OCI-LY7 (cell line): ENCODE data around the gene MPDZ. TPM values are rescaled to one million over a fixed set of nuclear protein-coding genes. Genes with fewer than 3 reads are reported as not detected.

Experiments used
- BruUV-seq: library from RNA; stranded (reverse); fragments of 400-500 nt; replicated peaks from 2 replicates; lab custom pipeline; 2021; lab: Mats Ljungman, UMichigan
- CTCF ChIA-PET: fragments of 300-600 bp; sonication (Branson Sonifier 250); formaldehyde crosslinking; loops from one replicate; lab custom pipeline; 2022; ENCODE audit warnings: antibody characterized with exemption; ENCODE audit not compliant: unreplicated experiment; lab: Charles Lee
- POLR2A ChIA-PET: fragments of 300-600 bp; sonication (Branson Sonifier 250); formaldehyde crosslinking; loops from one replicate; lab custom pipeline; 2022; ENCODE audit warnings: antibody characterized with exemption; lab: Charles Lee
- DNase-seq: peaks from one replicate; pipeline ENCODE4 v3.0.0-alpha.2; 2015; ENCODE audit warnings: low spot score
- H2AFZ ChIP-seq: fragments of 200-600 bp; sonication (generic), shearing (Covaris generic); 2 replicates; pipeline ENCODE4 v1.6.1; 2014; ENCODE audit warnings: mild to moderate bottlenecking, antibody characterized with exemption, low read length, moderate library complexity
- H3K27ac ChIP-seq: fragments of 200-600 bp; sonication (generic); 2 replicates; pipeline ENCODE4 v1.5.1; 2014; ENCODE audit warnings: mixed run types, low read depth, mild to moderate bottlenecking, moderate library complexity, low read length, inconsistent platforms; ENCODE audit not compliant: poor library complexity, severe bottlenecking
- H3K36me3 ChIP-seq: fragments of 200-600 bp; sonication (generic); 2 replicates; pipeline ENCODE4 v1.6.1; 2014; ENCODE audit warnings: mild to moderate bottlenecking, antibody characterized with exemption, low read length, moderate library complexity, mixed read lengths; ENCODE audit not compliant: insufficient read depth
- H3K4me1 ChIP-seq: fragments of 200-600 bp; sonication (generic); 2 replicates; pipeline ENCODE4 v1.5.1; 2014; ENCODE audit warnings: mild to moderate bottlenecking, low read length; ENCODE audit not compliant: insufficient read depth, poor library complexity, severe bottlenecking
- H3K4me2 ChIP-seq: fragments of 200-600 bp; sonication (generic); 2 replicates; pipeline ENCODE4 v1.6.1; 2014; ENCODE audit warnings: mild to moderate bottlenecking, low read length
- H3K4me3 ChIP-seq: fragments of 200-600 bp; sonication (generic); 2 replicates; pipeline ENCODE4 v1.5.1; 2014; ENCODE audit warnings: mild to moderate bottlenecking, low read depth, low read length; ENCODE audit not compliant: poor library complexity, severe bottlenecking
- H3K79me2 ChIP-seq: fragments of 200-600 bp; sonication (generic); 2 replicates; pipeline ENCODE4 v1.6.1; 2016; ENCODE audit warnings: low read depth, mild to moderate bottlenecking, low read length, moderate library complexity, mixed read lengths; ENCODE audit not compliant: insufficient read depth
- H3K9me2 ChIP-seq: fragments of 200-600 bp; sonication (generic); 2 replicates; pipeline ENCODE4 v1.6.1; 2016; ENCODE audit warnings: mild to moderate bottlenecking, low read length, mixed read lengths; ENCODE audit not compliant: insufficient read depth
- H3K9me3 ChIP-seq: fragments of 200-600 bp; sonication (generic); 2 replicates; pipeline ENCODE4 v1.6.1; 2014; ENCODE audit warnings: mild to moderate bottlenecking, mixed run types, low read length, mixed read lengths
- H4K20me1 ChIP-seq: fragments of 200-600 bp; sonication (generic); 2 replicates; pipeline ENCODE4 v1.6.1; 2014; ENCODE audit warnings: mild to moderate bottlenecking, antibody characterized with exemption, low read length, moderate library complexity, mixed read lengths; ENCODE audit not compliant: insufficient read depth
- CTCF ChIP-seq: fragments of 200-600 bp; sonication (generic); conservative IDR thresholded peaks from 2 replicates; pipeline ENCODE4 v1.5.1; 2014; ENCODE audit warnings: mild to moderate bottlenecking, antibody characterized with exemption, low read length, moderate library complexity, mixed read lengths
- EZH2phosphoT487 ChIP-seq: fragments of 200-600 bp; sonication (generic); IDR thresholded peaks from 2 replicates; pipeline ENCODE4 v1.6.1; 2018; ENCODE audit warnings: low read depth, borderline replicate concordance, mild to moderate bottlenecking, mixed run types, antibody characterized with exemption, low read length, moderate library complexity, mixed read lengths
- intact Hi-C: fragments of 100-400 bp; cut with micrococcal nuclease; formaldehyde crosslinking; loops from one replicate; pipeline ENCODE4 v1.10.0; 2022; ENCODE audit not compliant: unreplicated experiment
- total RNA-seq, 2 experiments: library from RNA; depleted of rRNA in 1 of 2; stranded (reverse); fragments of >200 nt in 1 of 2; shearing (Covaris generic) in 1 of 2; gene quantifications; 2 replicates each; pipeline ENCODE4 v1.2.3, GENCODE V29; 2014 to 2022

MPDZ gene
- total RNA-seq, 2 experiments from 2014 or later = not detected

DNA sequence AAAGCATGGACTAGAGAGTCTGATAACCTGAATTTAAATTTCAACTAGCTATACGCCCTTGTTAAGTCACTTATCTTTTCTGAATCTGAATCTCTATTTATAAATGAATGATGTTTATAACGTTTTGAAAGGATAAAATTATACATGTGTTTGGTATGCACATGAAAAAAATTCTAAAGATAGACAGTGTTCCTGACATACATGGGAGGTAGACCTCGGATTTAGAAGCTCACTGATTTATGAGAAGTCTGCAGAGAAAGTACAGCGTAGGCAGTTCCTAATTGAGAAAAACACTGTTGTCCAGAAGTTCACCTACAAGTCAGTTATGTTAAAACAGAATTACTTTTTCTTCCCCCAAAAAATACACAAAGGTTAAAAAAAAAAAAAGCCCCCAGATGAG, 26.6 kb downstream of the MPDZ start:
- Histone ChIP-seq H4K20me1 (no peaks in the 10 kb centered on the region), H3K9me2 (no peaks in the 10 kb centered on the region), H3K79me2 (no peaks in the 10 kb centered on the region), H3K4me3 (no peak overlapping the region), H3K9me3 (no peaks in the 10 kb centered on the region), H3K36me3 (no peaks in the 10 kb centered on the region), H3K27ac (no peak overlapping the region), H2AFZ (no peak overlapping the region), H3K4me1 (no peaks in the 10 kb centered on the region), H3K4me2 (no peak overlapping the region)
- TF ChIP-seq CTCF = no peak
- TF ChIP-seq EZH2phosphoT487 = no peak
- no TSS peak for BruUV-seq
- ChIA-PET POLR2A (interaction anchor here (0.5 to 1.0 kb wide), 5 partner anchors 11 to 219 kb away, joined by 3 to 4 read pairs (median 3); no protein-coding TSS in a partner anchor), CTCF (no interaction called here)
- DNase-seq = no peak
- intact Hi-C loops = no loop called here

DNA sequence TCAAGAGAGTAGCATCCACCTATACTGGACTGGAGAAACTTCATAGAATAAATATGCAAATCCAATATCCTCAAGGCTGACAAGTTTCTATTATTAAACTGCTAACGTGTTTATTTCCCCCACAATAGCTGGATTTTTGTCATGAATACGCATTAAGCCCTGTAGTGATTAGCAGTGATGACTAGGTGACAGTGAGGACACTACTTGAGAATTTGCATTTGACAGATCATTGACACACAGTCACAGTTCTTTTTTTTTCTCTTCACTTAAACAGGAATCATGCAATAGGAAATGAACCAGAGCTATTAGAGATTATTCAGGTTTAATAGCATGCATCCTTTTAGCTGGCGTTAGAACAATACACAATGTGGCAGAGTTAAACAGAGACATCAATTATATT, 35.3 kb downstream of the MPDZ start:
- H2AFZ ChIP-seq = no peak overlapping the region
- no peak overlapping the region for H3K4me2 ChIP-seq
- H3K9me2 ChIP-seq = no peaks in the 10 kb centered on the region
- intact Hi-C loops = no loop called here
- no peak overlapping the region for H3K27ac ChIP-seq
- DNase-seq = no peak
- no peaks in the 10 kb centered on the region; the same call in 1 of the 2 replicates for H4K20me1 ChIP-seq
- CTCF ChIA-PET = no interaction called here
- no peaks in the 10 kb centered on the region for H3K4me1 ChIP-seq
- POLR2A ChIA-PET = no interaction called here
- no peaks in the 10 kb centered on the region for H3K36me3 ChIP-seq
- TF ChIP-seq CTCF (no peak), EZH2phosphoT487 (no peak)
- no TSS peak for BruUV-seq
- H3K79me2 ChIP-seq = no peaks in the 10 kb centered on the region
- no peaks in the 10 kb centered on the region for H3K9me3 ChIP-seq
- no peak overlapping the region for H3K4me3 ChIP-seq

DNA sequence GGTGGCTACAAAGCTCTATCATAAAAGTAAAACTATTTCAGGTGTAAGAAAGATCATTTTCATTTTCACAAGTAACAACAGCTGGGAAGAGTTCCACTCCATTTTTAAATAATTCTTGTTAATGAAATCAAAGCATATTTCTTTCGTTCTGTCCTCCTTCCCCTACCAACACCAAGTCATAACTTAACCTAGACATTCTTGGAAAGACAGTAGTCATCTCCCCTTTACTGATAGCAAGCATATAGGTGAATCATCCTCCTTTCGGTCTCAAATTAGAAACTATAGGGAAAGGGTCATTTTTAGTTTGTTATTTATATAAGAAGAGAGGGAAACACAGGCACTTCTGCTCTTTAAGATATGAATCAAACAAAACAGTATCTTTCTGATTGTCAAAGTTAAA, 38.2 kb downstream of the MPDZ start:
- Histone ChIP-seq H3K9me3 (no peaks in the 10 kb centered on the region), H3K4me3 (no peak overlapping the region), H3K27ac (no peak overlapping the region), H3K36me3 (no peaks in the 10 kb centered on the region), H3K4me2 (no peak overlapping the region), H2AFZ (no peak overlapping the region), H3K4me1 (no peaks in the 10 kb centered on the region), H3K79me2 (no peaks in the 10 kb centered on the region), H4K20me1 (no peaks in the 10 kb centered on the region; the same call in 1 of the 2 replicates), H3K9me2 (no peaks in the 10 kb centered on the region)
- TF ChIP-seq CTCF (no peak), EZH2phosphoT487 (no peak)
- intact Hi-C loops = no loop called here
- POLR2A ChIA-PET = interaction anchor here (0.6 to 1.2 kb wide), 3 partner anchors 11 to 25 kb away, joined by 3 read pairs; no protein-coding TSS in a partner anchor
- BruUV-seq = no TSS peak
- no peak for DNase-seq
- CTCF ChIA-PET = no interaction called here
